GM10248 (cell line): Measurements from ENCODE around the gene ALLC.

Source experiments
- CTCF ChIA-PET: fragments of 300-600 bp; sonication (Branson Sonifier 250); formaldehyde crosslinking; extraction: SDS; loops from one replicate; lab custom pipeline; 2021; ENCODE audit warnings: antibody characterized with exemption; lab: Yijun Ruan, JAX
- POLR2A ChIA-PET: fragments of 350-650 bp; sonication (Branson Sonifier 250); formaldehyde crosslinking; extraction: SDS; loops from one replicate; lab custom pipeline; 2020; ENCODE audit warnings: antibody characterized with exemption; lab: Yijun Ruan, JAX
- DNase-seq: peaks from one replicate; pipeline ENCODE4 v3.0.0; 2012; ENCODE audit errors: extremely low spot score
- CTCF ChIP-seq: IDR thresholded peaks from 2 replicates; pipeline ENCODE4 v1.5.1; 2012; ENCODE audit warnings: mild to moderate bottlenecking, low read depth; ENCODE audit errors: extremely low read depth, missing control alignments, control extremely low read depth

Gene ALLC

DNA sequence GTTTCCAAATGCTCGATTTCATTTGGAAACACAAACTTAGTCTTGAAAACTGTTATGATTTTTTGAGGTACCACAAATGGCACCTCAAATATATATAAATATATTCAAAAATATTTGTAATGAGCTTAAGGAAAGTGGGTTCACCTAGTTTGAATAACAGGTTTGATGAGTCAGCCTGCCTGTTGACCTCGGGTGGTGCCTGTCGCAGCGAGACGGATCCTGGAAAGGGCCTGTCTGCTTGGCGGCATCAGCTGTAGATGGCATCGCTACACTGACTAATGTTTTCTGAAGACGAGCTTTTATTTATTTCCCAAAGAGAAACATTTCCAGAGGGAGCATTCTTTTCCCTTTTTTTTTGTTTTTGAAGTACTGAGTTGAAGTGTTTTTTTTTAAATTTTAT is 6.9 kb downstream of the ALLC start:
- ChIA-PET CTCF (interaction anchor here (1.5 kb wide), 1 partner anchor 13 kb away, joined by 4 read pairs; no protein-coding TSS in a partner anchor), POLR2A (interaction anchor here (0.7 kb wide), 1 partner anchor 13 kb away, joined by 5 read pairs; no protein-coding TSS in a partner anchor)
- no peak for TF ChIP-seq CTCF
- DNase-seq: no peak

GRCh38 chr2:3665886-3666612 is 8.0 kb downstream of the ALLC start:
- no peak for DNase-seq
- ChIA-PET CTCF (interaction anchor here (1.1 to 1.4 kb wide), 3 partner anchors 9 to 61 kb away, joined by 3 to 5 read pairs (median 3); no protein-coding TSS in a partner anchor), POLR2A (no interaction called here)
- no peak for TF ChIP-seq CTCF

- no peak for DNase-seq
- ChIA-PET CTCF (interaction anchor here (1.1 to 1.4 kb wide), 3 partner anchors 10 to 61 kb away, joined by 3 to 5 read pairs (median 3); no protein-coding TSS in a partner anchor), POLR2A (no interaction called here)
- TF ChIP-seq CTCF: no peak
Observed at GRCh38 chr2:3666613-3666975, 8.6 kb downstream of the ALLC start.

GRCh38 chr2:3667151-3667631 is 9.2 kb downstream of the ALLC start:
- no peak for TF ChIP-seq CTCF
- ChIA-PET CTCF (interaction anchor here (1.2 to 1.4 kb wide), 2 partner anchors 15 to 60 kb away, joined by 3 to 5 read pairs; no protein-coding TSS in a partner anchor), POLR2A (no interaction called here)
- DNase-seq: no peak

GRCh38 chr2:3669656-3670055 is 11.7 kb downstream of the ALLC start:
- TF ChIP-seq CTCF: no peak
- no peak for DNase-seq
- ChIA-PET CTCF (no interaction called here), POLR2A (no interaction called here)

GRCh38 chr2:3670376-3670775 is 12.4 kb downstream of the ALLC start:
- ChIA-PET POLR2A (no interaction called here), CTCF (no interaction called here)
- no peak for TF ChIP-seq CTCF
- no peak for DNase-seq
